Measurements from ENCODE around the gene CREBZF. TPM values are rescaled to one million over a fixed set of nuclear protein-coding genes. Genes with fewer than 3 reads are reported as not detected.

CREBZF gene
- total and polyA plus RNA-seq, 9 of the 15 experiments (the other 6 are each of a cell fraction or from before 2014, with no cell fraction given): 7.2 to 70.2 (median 40.5) TPM

DNA sequence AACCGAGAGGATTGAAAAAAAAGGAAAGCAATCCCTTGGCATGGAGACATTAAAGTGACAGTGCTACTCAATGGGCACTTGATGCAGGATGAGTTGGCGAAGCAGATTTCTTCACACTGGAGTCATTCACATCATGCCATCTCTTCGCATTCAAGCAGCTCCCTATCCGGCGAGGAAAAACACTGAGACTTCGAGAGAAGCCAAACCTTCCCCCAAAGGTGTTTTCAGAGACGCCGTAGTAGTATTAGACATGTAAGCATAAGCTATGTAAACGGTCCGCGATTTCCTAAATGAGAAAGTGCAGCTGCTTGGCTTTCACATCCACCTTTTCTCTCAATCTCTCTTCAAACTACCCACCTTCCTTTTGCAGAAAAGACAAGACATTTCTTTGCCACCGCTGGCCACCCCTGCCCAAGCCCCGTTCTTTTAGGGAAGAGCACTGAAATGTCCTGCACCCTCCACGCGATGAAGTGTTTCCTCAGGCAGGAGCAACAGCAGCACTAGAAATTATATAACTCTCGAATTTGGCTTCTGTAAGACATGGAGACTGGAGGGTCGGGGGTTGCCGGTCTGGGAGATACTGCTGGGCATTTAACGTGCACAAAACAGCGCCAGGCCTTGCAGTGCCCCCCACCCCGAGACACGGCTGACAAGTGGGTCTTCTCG lies 37.5 kb downstream of the CREBZF start, which contains the start of gene DLG2 (continued):
- TF ChIP-seq, protein P1, sequence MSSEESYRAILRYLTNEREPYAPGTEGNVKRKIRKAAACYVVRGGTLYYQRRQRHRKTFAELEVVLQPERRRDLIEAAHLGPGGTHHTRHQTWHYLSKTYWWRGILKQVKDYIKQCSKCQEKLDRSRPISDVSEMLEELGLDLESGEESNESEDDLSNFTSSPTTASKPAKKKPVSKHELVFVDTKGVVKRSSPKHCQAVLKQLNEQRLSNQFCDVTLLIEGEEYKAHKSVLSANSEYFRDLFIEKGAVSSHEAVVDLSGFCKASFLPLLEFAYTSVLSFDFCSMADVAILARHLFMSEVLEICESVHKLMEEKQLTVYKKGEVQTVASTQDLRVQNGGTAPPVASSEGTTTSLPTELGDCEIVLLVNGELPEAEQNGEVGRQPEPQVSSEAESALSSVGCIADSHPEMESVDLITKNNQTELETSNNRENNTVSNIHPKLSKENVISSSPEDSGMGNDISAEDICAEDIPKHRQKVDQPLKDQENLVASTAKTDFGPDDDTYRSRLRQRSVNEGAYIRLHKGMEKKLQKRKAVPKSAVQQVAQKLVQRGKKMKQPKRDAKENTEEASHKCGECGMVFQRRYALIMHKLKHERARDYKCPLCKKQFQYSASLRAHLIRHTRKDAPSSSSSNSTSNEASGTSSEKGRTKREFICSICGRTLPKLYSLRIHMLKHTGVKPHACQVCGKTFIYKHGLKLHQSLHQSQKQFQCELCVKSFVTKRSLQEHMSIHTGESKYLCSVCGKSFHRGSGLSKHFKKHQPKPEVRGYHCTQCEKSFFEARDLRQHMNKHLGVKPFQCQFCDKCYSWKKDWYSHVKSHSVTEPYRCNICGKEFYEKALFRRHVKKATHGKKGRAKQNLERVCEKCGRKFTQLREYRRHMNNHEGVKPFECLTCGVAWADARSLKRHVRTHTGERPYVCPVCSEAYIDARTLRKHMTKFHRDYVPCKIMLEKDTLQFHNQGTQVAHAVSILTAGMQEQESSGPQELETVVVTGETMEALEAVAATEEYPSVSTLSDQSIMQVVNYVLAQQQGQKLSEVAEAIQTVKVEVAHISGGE (CRISPR knock-in tag; IDR thresholded peaks at IDR 0.05): no peak
- TF ChIP-seq, protein P2, sequence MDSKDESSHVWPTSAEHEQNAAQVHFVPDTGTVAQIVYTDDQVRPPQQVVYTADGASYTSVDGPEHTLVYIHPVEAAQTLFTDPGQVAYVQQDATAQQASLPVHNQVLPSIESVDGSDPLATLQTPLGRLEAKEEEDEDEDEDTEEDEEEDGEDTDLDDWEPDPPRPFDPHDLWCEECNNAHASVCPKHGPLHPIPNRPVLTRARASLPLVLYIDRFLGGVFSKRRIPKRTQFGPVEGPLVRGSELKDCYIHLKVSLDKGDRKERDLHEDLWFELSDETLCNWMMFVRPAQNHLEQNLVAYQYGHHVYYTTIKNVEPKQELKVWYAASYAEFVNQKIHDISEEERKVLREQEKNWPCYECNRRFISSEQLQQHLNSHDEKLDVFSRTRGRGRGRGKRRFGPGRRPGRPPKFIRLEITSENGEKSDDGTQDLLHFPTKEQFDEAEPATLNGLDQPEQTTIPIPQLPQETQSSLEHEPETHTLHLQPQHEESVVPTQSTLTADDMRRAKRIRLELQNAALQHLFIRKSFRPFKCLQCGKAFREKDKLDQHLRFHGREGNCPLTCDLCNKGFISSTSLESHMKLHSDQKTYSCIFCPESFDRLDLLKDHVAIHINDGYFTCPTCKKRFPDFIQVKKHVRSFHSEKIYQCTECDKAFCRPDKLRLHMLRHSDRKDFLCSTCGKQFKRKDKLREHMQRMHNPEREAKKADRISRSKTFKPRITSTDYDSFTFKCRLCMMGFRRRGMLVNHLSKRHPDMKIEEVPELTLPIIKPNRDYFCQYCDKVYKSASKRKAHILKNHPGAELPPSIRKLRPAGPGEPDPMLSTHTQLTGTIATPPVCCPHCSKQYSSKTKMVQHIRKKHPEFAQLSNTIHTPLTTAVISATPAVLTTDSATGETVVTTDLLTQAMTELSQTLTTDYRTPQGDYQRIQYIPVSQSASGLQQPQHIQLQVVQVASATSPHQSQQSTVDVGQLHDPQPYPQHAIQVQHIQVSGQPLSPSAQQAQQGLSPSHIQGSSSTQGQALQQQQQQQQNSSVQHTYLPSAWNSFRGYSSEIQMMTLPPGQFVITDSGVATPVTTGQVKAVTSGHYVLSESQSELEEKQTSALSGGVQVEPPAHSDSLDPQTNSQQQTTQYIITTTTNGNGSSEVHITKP (IDR thresholded peaks at IDR 0.05; ENCODE audit: partially characterized antibody): peak; percentile 22
- TF ChIP-seq POLR2AphosphoS2 (IDR thresholded peaks at IDR 0.05; ENCODE audit: low read length): no peak
- no peak for TF ChIP-seq PRMT5 (CRISPR knock-in tag; IDR thresholded peaks at IDR 0.05)
- TF ChIP-seq, protein P3, sequence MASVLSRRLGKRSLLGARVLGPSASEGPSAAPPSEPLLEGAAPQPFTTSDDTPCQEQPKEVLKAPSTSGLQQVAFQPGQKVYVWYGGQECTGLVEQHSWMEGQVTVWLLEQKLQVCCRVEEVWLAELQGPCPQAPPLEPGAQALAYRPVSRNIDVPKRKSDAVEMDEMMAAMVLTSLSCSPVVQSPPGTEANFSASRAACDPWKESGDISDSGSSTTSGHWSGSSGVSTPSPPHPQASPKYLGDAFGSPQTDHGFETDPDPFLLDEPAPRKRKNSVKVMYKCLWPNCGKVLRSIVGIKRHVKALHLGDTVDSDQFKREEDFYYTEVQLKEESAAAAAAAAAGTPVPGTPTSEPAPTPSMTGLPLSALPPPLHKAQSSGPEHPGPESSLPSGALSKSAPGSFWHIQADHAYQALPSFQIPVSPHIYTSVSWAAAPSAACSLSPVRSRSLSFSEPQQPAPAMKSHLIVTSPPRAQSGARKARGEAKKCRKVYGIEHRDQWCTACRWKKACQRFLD (CRISPR knock-in tag; IDR thresholded peaks at IDR 0.05): no peak
- TF ChIP-seq, protein P4, sequence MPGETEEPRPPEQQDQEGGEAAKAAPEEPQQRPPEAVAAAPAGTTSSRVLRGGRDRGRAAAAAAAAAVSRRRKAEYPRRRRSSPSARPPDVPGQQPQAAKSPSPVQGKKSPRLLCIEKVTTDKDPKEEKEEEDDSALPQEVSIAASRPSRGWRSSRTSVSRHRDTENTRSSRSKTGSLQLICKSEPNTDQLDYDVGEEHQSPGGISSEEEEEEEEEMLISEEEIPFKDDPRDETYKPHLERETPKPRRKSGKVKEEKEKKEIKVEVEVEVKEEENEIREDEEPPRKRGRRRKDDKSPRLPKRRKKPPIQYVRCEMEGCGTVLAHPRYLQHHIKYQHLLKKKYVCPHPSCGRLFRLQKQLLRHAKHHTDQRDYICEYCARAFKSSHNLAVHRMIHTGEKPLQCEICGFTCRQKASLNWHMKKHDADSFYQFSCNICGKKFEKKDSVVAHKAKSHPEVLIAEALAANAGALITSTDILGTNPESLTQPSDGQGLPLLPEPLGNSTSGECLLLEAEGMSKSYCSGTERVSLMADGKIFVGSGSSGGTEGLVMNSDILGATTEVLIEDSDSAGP (CRISPR knock-in tag; IDR thresholded peaks at IDR 0.05): 0 out of 2 replicates have a peak, but pooled peaks have one; percentile 21

Measured in K562 (cell line).